HL-60 (cell line): ENCODE data around the gene TOGARAM2.

ENCODE experiments used
- DNase-seq, 2 experiments: peaks; one replicate each; pipeline ENCODE4 v3.0.0-alpha.2; 2010 to 2020; ENCODE audit warnings: low read depth in 1 of 2, low spot score in 1 of 2
- H3K27ac ChIP-seq: fragments of 250-450 bp; sonication (Bioruptor Pico); replicated peaks from 2 replicates; pipeline ENCODE4 v1.5.1; 2020; ENCODE audit warnings: mild to moderate bottlenecking, moderate library complexity
- H3K27me3 ChIP-seq: fragments of 250-450 bp; sonication (Bioruptor Pico); 2 replicates; pipeline ENCODE4 v1.5.1; 2021; ENCODE audit warnings: mild to moderate bottlenecking, moderate library complexity; ENCODE audit not compliant: insufficient read depth, poor library complexity, severe bottlenecking
- H3K4me3 ChIP-seq: replicated peaks from 2 replicates; pipeline ENCODE4 v1.5.1; 2011; ENCODE audit warnings: mild to moderate bottlenecking, control low read depth, low read length; ENCODE audit not compliant: insufficient read depth
- GABPA ChIP-seq: IDR thresholded peaks from 2 replicates; pipeline ENCODE4 v1.6.1; 2012; ENCODE audit warnings: low read depth
- POLR2AphosphoS5 ChIP-seq: IDR thresholded peaks from 2 replicates; pipeline ENCODE4 v1.6.1; 2012; ENCODE audit warnings: low read depth
- SPI1 ChIP-seq: IDR thresholded peaks from 2 replicates; pipeline ENCODE4 v1.6.1; 2012; ENCODE audit warnings: low read depth, mild to moderate bottlenecking, borderline replicate concordance
- TF ChIP-seq, protein P1 (sequence below): IDR thresholded peaks from 2 replicates; pipeline ENCODE4 v1.6.1; 2012; ENCODE audit warnings: low read depth; ENCODE audit not compliant: insufficient replicate concordance
- TF ChIP-seq, protein P2 (sequence below): IDR thresholded peaks from one replicate; pipeline ENCODE4 v1.5.1; 2011; ENCODE audit warnings: low read length, control low read depth, inconsistent platforms; ENCODE audit not compliant: insufficient read depth

TOGARAM2 gene

DNA sequence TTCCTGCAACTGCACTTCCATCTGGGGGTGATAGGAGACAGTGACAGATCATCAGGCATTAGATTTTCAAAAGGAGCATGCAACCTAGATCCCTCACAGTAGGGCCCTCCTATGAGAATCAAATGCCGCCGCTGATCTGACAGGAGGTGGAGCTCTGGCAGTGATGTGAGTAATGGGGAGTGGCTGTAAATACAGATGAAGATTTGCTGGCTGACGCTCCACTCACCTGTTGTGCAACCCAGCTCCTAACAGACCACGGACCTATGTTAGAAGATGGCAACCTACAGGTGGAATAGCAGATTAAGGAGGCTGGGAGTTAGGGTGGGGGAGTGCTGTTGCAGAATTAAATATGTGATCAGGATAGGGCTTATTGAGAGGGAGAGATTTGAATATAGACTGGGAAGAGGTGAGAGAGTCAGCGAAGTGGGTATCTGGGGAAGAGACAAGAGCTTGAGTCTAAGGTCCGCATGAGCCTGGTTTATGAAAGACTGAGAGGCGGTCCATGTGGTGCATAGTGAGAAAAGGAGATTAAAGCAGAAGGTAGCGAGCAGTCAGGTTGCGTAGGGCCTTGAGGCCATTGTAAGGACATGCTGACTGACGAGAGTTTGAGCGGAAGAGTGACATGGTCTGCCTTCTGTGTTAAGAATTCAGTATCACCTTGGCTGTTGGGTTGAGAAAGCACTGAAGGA is 31.3 kb upstream of the TOGARAM2 start:
- Histone ChIP-seq H3K27ac (no peak overlapping the region), H3K27me3 (no peaks in the 10 kb centered on the region), H3K4me3 (no peak overlapping the region)
- TF ChIP-seq, protein P1, sequence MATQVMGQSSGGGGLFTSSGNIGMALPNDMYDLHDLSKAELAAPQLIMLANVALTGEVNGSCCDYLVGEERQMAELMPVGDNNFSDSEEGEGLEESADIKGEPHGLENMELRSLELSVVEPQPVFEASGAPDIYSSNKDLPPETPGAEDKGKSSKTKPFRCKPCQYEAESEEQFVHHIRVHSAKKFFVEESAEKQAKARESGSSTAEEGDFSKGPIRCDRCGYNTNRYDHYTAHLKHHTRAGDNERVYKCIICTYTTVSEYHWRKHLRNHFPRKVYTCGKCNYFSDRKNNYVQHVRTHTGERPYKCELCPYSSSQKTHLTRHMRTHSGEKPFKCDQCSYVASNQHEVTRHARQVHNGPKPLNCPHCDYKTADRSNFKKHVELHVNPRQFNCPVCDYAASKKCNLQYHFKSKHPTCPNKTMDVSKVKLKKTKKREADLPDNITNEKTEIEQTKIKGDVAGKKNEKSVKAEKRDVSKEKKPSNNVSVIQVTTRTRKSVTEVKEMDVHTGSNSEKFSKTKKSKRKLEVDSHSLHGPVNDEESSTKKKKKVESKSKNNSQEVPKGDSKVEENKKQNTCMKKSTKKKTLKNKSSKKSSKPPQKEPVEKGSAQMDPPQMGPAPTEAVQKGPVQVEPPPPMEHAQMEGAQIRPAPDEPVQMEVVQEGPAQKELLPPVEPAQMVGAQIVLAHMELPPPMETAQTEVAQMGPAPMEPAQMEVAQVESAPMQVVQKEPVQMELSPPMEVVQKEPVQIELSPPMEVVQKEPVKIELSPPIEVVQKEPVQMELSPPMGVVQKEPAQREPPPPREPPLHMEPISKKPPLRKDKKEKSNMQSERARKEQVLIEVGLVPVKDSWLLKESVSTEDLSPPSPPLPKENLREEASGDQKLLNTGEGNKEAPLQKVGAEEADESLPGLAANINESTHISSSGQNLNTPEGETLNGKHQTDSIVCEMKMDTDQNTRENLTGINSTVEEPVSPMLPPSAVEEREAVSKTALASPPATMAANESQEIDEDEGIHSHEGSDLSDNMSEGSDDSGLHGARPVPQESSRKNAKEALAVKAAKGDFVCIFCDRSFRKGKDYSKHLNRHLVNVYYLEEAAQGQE, result no peak
- TF ChIP-seq POLR2AphosphoS5 (peak; percentile 50), SPI1 (no peak), GABPA (no peak)
- DNase-seq, result peak; percentile 23 to 32

DNA sequence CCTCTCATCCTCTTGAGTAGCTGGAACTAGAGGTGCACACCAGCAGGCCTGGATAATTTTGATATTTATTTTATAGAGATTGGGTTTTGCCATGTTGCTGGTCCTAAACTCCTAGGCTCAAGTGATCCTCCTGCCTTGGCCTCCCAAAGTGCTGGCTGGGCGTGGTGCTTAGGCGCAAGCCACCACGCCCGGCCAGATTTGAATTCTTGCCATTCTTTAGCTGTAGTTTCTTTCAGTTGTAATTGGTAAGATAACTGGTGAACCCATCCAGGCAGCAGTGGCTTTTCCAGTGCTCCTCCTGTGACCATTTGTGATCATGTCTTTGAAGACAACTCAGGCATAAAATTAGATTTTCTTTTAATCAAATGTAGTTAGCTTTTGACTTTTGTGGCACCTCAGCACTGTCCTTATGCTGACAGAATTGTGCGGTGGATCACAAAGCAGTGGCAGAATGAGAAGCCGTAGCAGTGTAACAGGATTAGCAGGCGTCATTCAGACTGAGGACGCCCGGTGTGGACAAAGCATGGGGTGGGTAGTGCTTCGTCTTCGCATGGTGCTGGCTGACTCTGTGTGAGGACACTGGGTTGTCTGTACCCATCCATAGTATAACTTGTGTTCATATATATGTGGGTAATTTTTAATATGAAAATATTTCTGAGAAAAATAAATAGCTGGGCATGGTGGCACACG is 30.0 kb upstream of the TOGARAM2 start:
- DNase-seq, result no peak
- H3K4me3 ChIP-seq, result no peak overlapping the region
- TF ChIP-seq, protein P2, sequence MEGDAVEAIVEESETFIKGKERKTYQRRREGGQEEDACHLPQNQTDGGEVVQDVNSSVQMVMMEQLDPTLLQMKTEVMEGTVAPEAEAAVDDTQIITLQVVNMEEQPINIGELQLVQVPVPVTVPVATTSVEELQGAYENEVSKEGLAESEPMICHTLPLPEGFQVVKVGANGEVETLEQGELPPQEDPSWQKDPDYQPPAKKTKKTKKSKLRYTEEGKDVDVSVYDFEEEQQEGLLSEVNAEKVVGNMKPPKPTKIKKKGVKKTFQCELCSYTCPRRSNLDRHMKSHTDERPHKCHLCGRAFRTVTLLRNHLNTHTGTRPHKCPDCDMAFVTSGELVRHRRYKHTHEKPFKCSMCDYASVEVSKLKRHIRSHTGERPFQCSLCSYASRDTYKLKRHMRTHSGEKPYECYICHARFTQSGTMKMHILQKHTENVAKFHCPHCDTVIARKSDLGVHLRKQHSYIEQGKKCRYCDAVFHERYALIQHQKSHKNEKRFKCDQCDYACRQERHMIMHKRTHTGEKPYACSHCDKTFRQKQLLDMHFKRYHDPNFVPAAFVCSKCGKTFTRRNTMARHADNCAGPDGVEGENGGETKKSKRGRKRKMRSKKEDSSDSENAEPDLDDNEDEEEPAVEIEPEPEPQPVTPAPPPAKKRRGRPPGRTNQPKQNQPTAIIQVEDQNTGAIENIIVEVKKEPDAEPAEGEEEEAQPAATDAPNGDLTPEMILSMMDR, result no peak
- TF ChIP-seq SPI1, result no peak
- TF ChIP-seq, protein P1, result no peak
- peak overlapping the region; percentile 89 for H3K27ac ChIP-seq
- H3K27me3 ChIP-seq, result no peaks in the 10 kb centered on the region

DNA sequence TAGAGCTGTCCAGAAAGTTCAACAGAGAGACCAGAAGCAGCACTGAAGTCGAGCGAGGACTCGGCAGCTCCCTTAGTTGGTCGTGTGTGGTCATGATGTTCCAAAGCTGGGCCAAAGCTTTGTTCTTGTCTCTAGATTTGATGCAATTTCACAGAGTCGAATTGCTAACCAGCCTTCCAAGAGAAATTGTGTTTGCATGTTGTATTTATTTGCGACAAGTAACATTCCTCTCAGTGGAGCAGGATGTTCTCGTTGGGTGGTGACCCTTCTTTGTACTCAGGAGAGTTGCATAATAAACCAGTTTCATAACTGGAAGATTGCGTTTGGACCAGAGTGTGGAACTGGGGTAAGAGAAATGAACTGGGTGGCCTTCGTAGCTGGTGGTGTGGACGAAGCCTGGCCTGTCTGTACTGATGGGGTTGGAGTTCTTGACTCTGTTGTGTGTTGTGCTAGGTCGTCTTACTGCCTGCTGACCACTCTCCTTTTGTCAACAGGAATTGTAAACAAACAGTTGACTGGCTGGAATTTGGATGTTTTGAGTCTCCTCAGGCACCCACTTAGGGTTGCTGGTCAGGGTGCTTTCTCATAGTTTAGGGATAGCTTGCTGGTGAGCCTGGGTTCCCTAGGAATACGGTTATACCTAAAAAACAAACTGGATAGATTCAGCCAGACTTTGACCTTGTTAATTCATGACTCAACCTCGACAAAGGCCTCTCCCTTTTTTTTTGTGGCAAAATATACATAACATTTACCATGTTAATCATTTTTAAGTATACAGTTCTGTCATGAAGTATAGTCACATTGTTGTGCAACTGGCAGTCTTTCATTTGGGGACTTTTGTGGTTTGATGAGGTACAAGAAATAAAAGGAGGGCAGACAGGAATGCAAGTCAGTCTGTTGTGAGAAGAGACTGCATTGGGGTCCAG is 28.9 kb upstream of the TOGARAM2 start:
- peak; percentile 86 to 87 for DNase-seq
- H3K27me3 ChIP-seq, result no peaks in the 10 kb centered on the region
- TF ChIP-seq, protein P1, result peak; percentile 9
- TF ChIP-seq POLR2AphosphoS5, result no peak
- no peak overlapping the region for H3K4me3 ChIP-seq
- peak overlapping the region; percentile 89 for H3K27ac ChIP-seq
